Stimulated activated CD4-positive, alpha-beta T cell treated with anti-CD3 and anti-CD28 coated beads, TNF-alpha, amount 100 ng/mL, for 24 hours (primary cell): ENCODE results near the gene ADAMTS12.
"Not testable (repeated sequence)": the region's sequence is repeated elsewhere in the genome, so short reads cannot be mapped to it uniquely, and the experiment has no call there.

Experiments used
- DNase-seq, 3 experiments: peaks; one replicate each; pipeline ENCODE4 v3.0.0-alpha.2; 2020; ENCODE audit warnings: low read depth in 3 of 3

Gene ADAMTS12

DNA sequence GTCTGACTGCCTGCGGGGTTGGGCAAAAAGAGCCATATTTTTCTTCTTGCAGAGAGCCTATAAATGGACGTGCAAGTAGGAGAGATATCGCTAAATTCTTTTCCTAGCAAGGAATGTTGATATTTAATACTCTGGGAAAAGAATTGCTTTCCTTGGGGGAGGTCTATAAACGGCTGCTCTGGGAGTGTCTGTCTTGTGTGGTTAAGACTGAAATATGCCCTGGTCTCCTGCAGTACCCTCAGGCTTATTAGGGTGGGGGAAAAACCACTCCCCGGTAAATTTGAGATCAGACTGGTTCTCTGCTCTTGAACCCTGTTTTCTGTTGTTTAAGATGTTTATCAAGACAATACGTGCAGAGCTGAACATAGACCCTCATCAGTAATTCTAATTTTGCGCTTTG lies 14.5 kb upstream of the ADAMTS12 start:
- DNase-seq, result not testable (repeated sequence)

- no peak for DNase-seq
Observed at GRCh38 chr5:33905381-33905780, 13.6 kb upstream of the ADAMTS12 start.

- no peak for DNase-seq
Observed at GRCh38 chr5:33903118-33903517, 11.3 kb upstream of the ADAMTS12 start.

DNA sequence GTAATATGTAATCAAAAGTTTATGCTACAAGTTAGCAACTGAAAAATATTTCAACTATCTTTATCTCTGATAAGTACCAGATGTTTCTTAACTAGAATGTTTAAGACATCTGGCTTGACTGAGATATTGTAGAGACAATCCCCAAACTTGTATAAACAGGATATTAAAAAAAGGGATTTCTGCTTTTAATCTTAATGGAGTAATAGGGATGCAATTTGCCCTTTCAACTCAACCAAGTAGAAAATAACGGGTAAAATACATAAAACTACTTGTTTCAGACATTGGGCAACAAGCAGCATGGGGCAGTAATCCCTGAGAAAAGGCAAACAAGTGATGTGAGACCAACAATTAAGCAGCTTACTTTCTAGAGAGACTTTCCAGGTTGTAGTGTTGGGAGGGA lies 9.4 kb upstream of the ADAMTS12 start:
- no peak for DNase-seq

DNA sequence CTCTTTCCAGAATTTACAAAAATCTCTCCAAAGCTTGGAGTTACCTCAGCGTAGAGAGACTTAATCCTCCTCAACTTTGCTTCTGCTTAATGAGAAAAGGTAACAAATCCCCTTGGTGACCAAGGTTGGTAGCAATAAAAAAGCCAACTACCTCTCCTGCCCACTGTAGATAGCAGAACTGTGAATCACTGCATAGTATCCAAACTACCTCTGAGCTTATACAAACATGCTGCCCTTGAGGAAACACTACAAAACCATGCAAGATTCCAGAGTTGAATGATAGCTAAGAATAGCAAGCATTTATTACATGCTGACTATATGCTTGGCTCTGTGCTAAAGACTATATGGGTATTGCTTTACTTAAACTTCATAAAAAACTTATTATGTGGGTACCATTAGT lies 2.8 kb upstream of the ADAMTS12 start:
- no peak for DNase-seq

- no peak for DNase-seq
Observed at GRCh38 chr5:33892620-33893137, 889 bp upstream of the ADAMTS12 start.

- no peak for DNase-seq
Observed at GRCh38 chr5:33891446-33891787, 373 bp downstream of the ADAMTS12 start.

GRCh38 chr5:33890131-33891032 lies 1.4 kb downstream of the ADAMTS12 start:
- no peak for DNase-seq

DNA sequence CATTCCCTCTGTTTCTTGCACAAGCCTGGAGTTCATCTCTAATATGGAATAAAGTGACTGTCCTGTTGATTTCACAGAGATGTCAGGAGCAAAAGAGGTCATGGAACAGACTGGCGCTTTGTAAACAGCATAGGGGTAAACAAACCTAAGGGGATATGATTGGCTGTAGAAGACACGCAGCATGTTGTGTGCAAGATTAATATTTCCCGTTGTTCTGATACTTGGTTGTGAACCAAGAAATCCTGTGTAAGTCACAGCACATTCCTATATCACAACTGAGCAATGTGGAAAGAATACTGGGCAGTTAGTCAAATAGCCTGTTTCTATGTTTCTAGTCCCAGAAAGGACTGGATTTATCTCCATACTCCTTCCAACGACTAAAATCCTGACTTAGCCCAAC lies 3.2 kb downstream of the ADAMTS12 start:
- DNase-seq, result no peak

GRCh38 chr5:33887268-33887667 lies 4.5 kb downstream of the ADAMTS12 start:
- DNase-seq, result no peak

DNA sequence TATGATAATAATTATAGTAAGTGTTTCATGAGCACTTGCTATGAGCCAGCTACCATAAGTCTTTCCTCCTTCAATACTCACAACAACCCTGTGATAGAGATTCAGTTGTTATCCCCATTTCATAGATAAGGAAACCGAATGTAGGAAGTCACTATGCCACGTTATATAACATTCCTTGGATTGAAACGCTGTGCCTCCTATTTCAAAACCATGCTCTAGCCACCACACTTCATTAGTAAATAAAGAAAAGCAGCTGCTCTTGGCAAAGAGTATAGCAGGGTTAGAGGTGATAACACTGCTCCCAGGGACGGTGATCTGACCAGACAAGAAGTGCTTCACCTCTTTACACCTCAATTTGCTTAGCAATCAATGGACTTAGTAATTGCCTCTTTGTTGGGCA lies 5.5 kb downstream of the ADAMTS12 start:
- no peak for DNase-seq

DNA sequence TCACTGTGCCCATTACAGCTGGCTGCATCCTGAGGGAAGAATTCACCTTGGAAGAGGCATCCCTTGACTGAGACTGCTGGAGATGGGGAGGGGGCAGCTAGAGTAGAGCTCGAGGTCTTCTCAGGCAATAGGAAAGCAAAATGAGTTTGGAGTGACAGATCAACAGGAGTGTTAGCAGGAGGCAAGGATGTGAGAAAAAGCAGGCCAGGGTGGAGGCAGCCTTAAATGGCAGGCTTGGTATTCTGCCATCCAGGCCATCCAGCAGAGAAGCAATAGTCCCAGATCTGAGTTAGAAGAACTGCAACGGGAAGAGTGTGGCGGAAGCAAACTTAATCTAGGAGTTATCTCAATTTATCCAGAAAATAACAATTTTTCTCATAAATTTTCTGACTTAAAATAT lies 6.1 kb downstream of the ADAMTS12 start:
- DNase-seq, result no peak

DNA sequence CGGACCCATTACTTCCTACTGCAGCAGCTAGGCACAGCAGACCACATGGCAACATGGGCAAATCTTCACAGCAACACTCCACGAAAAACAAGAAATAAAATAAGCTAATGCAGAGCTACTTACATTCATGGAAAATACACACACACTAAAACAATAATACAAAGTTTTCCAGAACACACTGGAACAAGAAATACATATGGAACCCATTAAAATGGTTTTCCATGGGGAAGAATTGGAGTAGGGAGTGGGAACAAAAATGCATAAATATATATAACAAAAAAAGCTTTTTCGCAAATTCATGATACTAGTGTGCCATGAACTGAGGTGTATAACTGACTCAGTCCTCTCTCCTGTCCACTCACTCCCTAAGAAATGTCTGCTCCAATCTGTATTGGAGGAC lies 8.3 kb downstream of the ADAMTS12 start:
- DNase-seq, result no peak

DNA sequence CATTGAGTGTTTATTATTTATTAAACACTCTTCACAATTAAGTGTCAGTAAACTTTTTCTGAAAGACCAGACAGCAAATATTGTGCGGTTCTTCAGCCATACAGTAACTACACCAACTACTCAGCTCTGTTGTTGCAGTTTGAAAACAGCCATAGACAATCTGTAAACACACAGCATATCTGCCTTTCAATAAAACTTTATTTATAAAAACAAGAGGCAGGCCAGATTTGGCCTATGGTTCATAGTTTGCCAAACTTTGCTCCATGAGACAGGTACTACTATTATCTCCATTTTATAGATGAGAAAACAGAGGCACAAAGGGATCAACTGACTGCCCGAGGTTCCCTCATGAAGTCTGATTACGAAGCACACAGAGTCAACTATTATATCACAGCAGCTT lies 11.5 kb downstream of the ADAMTS12 start:
- no peak for DNase-seq

DNA sequence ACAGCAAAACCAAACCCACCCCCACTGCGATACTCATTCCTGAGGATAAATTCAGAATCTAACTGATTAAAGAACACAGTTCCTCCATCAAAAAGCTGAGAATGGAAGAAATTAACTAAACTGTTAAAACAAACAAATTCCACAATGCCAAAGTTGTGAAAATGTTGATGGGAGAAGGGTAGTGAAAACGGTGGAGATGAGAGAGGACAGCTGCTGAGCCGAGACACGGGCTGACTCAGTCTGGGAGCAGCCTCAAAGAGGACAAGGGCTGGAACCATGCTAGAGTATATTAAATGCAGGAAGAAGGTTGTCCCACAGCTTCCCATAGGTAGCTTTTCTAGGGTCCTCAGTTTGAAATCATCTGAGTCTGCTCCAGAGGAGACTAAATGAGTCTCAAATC lies 14.3 kb downstream of the ADAMTS12 start:
- DNase-seq, result no peak

DNA sequence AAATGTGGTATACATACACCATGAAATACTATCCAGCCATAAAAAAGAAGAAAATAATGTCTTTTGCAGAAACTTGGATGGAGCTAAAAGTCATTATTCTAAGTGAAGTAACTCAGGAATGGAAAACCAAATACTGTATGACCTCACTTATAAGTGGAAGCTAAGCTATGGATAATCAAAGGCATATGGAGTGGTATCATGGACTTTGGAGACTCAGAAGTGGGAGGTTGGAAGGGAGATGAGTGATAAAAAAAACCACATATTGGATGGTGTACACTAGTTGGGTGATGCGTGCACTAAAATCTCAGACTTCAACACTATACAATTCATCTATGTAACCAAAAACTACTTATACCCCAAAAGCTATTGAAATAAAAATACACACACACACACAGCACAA lies 24.5 kb downstream of the ADAMTS12 start:
- no peak for DNase-seq

DNA sequence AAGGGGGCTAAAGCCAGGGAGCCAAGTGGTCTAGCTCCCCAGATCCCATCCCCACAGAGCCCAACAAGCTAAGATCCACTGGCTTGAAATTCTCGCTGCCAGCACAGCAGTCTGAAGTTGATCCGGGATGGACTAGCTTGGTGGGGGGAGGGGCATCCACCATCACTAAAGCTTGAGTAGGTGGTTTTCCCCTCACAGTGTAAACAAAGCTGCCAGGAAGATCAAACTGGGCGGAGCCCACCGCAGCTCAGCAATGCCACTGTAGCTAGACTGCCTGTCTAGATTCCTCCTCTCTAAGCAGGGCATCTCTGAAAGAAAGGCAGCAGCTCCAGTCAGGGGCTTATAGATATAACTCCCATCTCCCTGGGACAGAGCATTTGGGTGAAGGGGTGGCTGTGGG lies 32.6 kb downstream of the ADAMTS12 start:
- not testable (repeated sequence) for DNase-seq

DNA sequence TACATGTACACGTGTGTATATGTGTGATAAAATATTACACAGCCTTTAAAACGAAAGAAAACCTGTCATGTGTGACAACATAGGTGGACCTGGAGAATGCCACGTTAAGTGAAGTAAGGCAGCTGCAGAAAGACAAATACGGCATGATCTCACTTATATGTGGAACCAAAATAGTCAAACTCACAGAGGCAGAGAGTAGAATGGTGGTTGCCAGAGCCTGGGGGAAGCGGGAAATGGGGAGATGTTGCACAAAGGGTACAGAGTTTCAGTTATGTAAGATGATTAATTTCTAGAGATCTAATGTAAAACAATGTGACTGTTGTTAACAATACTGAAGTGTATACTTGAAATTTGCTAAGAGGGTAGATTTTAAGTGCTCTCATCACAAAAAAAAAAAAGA lies 34.8 kb downstream of the ADAMTS12 start:
- no peak for DNase-seq

- no peak for DNase-seq
Observed at GRCh38 chr5:33855396-33855795, 36.4 kb downstream of the ADAMTS12 start.

DNA sequence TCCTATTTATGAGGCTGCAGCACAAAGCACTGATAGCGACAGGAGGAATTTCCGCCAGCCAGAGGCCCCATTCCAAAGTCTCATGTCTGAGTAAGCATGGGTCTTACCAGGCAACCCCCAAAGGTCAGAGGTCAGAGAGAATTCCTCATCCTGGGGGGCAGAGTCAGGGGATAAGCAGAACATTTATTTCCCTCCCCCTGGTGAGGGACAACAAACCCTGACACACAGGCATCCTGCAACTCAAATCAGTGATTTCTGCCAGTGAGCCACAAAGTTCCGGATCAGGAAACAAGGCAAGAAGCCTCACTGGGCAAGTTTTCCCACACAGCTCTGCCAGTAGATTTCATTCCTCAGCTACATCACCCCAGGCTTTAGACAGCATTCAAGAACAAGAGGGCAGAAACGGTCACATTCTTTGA lies 37.0 kb downstream of the ADAMTS12 start:
- no peak for DNase-seq

GRCh38 chr5:33852837-33853236 lies 39.0 kb downstream of the ADAMTS12 start:
- DNase-seq, result no peak

DNA sequence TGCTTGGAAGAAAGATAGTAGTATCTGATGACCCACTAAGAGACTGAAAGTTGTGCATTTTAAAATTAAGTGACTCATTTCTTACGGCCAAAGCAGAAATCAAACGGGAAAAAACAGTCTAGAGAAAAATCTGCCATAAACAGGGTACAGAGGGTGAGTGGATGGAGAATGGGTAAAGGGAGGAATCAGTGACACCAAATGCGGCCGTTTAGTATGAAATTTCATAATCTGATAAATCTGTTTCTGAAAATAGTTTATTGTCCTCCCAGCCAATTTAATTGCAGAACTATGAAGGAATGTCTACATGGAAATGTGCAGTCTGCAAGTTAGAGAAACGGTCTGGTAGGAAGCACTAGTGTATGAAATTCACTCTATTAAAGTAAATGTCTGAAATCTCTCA lies 39.5 kb downstream of the ADAMTS12 start:
- DNase-seq, result no peak

DNA sequence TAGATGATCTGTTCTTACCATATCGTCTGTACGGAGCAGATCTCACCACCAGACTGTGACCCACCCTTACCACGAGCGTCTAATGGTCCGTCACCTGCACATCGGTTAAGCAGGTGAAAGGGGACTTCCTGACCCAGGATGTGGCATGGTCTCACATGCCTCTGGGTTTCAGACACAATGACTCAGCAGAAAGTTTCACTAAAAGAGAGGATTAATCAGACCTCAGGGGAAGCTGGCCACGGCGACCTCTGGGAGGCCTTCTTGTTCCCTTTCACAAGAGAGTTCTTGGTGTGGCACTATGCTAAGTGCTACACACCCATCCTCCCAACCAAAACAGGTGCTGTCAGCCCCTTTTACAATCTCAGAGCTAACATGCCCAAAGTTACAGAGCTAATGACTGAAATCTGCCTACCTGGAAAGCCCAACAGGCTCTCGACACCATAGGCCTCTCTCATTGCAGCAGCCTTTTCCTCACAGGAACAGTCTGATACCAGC lies 41.6 kb downstream of the ADAMTS12 start:
- DNase-seq, result peak in 1 of 3 experiments; percentile 9

- no peak for DNase-seq
Observed at GRCh38 chr5:33848554-33848953, 43.2 kb downstream of the ADAMTS12 start.
